ENCODE data around the gene NOD1. TPM values are rescaled to one million over a fixed set of nuclear protein-coding genes. Genes with fewer than 3 reads are reported as not detected.
A peak's percentile ranks its signal among the peaks of the same experiment; 100 is the strongest.

NOD1 gene
- total RNA-seq, 1 donor from 2014 or later: 9.5 TPM

DNA sequence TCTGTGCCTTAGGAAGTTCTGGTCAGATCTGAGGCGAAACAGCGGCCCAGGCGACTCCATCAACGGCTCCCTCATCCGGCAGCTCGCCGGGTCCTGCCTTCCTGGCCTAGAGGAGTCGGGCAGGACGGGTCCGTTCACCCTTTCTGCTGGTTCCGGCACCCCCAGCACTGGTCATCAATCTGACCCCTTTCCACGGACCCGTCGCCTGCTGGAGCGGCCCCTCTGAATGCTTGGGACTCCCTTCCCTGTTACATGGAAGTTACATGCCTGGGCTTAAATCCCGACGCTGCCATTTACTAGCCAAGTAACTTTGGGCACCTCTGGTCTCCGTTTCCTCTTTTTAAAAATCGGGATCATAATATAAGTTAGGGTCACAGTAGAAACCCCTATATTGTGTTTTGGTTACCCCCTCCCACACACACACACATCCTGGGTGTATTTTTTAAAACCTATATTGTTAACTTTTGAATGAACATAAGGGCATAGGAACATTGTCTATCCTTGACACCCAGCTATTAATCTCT is 26.7 kb upstream of the NOD1 start:
- Mint-ChIP-seq H3K9me3 (peaks cover 11% of the 10 kb centered on the region), H3K4me1 (peaks cover 49% of the 10 kb centered on the region), H3K27me3 (ENCODE audit: low read depth) (no peaks in the 10 kb centered on the region), H3K27ac (peak overlapping the region; percentile 87), H3K4me3 (peak overlapping the region; percentile 73), H3K36me3 (no peaks in the 10 kb centered on the region)
- TF ChIP-seq, protein P1, sequence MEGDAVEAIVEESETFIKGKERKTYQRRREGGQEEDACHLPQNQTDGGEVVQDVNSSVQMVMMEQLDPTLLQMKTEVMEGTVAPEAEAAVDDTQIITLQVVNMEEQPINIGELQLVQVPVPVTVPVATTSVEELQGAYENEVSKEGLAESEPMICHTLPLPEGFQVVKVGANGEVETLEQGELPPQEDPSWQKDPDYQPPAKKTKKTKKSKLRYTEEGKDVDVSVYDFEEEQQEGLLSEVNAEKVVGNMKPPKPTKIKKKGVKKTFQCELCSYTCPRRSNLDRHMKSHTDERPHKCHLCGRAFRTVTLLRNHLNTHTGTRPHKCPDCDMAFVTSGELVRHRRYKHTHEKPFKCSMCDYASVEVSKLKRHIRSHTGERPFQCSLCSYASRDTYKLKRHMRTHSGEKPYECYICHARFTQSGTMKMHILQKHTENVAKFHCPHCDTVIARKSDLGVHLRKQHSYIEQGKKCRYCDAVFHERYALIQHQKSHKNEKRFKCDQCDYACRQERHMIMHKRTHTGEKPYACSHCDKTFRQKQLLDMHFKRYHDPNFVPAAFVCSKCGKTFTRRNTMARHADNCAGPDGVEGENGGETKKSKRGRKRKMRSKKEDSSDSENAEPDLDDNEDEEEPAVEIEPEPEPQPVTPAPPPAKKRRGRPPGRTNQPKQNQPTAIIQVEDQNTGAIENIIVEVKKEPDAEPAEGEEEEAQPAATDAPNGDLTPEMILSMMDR (IDR thresholded peaks at IDR 0.05; ENCODE audit: unreplicated experiment): no peak
- DNase-seq (ENCODE audit: low spot score in 2 of 2, unreplicated experiment in 2 of 2): no peak

DNA sequence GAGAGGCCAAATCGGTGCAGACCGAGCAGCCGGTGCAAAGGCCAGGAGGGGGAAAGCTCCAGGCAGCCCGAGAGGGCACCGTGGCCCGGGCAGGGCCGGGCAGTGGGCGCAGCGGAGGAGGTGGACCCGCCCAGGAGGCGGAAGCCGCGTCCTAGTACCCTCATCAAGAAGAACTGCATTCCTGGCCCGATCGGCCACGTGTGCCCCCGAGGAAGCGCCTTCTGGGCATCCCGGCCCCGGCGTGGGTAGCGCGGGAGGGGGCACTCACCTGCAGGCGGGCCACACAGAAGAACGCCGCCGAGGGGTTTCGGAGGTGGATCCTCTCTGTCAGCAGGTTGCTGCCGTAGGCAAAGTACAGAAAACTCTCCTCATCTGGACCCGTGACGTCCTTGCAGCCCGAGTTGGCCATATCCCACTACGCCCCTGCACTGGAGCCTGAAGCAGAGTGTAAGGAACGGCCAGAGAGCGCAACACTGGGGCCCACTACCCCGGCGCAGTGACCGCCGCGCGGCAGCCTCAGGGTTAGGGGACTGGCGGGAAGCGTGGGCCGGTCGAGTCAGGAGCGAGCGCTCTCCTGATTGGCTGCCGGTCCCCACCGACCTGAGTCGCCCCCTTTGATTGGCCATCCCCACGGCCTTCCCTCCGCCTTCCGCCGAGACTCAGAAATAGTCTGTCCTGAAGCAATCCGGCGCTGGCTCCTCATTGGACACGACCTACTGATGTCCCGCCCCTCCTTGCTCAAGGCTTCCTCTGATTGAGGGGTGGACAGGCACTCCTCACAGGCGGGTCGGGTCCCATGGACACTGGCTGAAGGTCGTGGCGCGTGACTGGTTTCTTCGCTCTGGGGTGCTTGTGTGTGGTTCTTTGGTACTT is 26.0 kb upstream of the NOD1 start, which contains the start of gene GGCT:
Gene GGCT, minus strand, starts transcription at position 529 of the 873 bp plus-strand sequence. Its CDS starts 120 bp downstream, at position 409.
- DNase-seq (ENCODE audit: low spot score in 2 of 2, unreplicated experiment in 2 of 2): peak; percentile 91 to 94
- Mint-ChIP-seq H3K27ac (peak within 1 kb of the TSS; percentile 87), H3K27me3 (ENCODE audit: low read depth) (no peaks in the 10 kb centered on the region), H3K4me1 (peaks cover 48% of the 10 kb centered on the region), H3K9me3 (peaks cover 11% of the 10 kb centered on the region), H3K4me3 (peak within 1 kb of the TSS; percentile 73), H3K36me3 (no peaks in the 10 kb centered on the region)
- TF ChIP-seq, protein P1 (IDR thresholded peaks at IDR 0.05; ENCODE audit: unreplicated experiment): no peak

DNA sequence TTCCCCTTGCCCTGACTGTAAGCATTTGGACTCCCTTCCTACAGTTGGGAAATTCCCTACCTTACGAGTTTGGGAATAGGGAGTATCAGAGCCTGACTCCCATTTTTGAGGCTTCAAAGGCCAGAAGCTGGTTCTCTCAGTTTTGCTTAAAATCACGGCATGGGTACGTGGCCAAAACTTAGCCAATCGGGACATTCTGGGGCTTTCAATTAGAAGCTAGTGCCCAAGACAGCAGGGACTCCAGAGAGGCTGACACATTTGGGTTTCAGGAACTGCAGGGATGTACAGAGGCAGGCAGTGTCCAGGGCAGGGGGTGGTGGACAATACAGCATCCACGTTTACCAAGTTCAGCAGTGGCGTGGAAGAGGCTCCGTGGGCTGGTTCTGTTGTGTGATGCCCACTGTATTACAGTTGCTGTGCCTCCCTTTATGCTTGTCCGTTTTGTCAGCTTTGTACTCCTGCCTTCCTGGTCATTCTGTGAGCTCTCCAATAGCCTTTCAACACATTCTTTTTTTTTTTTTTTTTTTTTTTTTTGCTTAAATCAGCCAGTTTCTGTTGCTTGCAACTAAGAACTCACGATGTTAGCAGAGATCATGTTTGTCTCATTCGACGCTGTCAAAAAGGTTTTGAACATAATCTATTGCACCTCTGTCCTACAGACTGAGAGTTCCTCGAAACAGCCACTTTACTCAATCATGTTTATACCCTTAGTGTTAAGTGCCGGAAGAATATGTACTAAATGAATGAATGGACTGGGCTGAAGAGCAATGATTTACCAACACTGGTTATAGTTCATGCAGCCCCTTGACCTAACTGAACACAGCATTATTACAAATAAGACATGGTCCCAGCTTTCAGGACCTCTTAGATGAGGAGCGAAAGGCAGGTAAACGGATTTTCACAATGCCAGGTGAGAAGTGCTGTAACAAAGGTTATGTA is 25.0 kb upstream of the NOD1 start:
- H3K4me1 Mint-ChIP-seq: peaks cover 39% of the 10 kb centered on the region
- TF ChIP-seq, protein P1 (IDR thresholded peaks at IDR 0.05; ENCODE audit: unreplicated experiment): no peak
- peaks cover 3% of the 10 kb centered on the region for H3K36me3 Mint-ChIP-seq
- no peaks in the 10 kb centered on the region for H3K27me3 Mint-ChIP-seq (ENCODE audit: low read depth)
- no peak for DNase-seq (ENCODE audit: low spot score in 2 of 2, unreplicated experiment in 2 of 2)
- peak overlapping the region; percentile 73 for H3K4me3 Mint-ChIP-seq
- H3K9me3 Mint-ChIP-seq: peaks cover 11% of the 10 kb centered on the region
- H3K27ac Mint-ChIP-seq: peak overlapping the region; percentile 31

DNA sequence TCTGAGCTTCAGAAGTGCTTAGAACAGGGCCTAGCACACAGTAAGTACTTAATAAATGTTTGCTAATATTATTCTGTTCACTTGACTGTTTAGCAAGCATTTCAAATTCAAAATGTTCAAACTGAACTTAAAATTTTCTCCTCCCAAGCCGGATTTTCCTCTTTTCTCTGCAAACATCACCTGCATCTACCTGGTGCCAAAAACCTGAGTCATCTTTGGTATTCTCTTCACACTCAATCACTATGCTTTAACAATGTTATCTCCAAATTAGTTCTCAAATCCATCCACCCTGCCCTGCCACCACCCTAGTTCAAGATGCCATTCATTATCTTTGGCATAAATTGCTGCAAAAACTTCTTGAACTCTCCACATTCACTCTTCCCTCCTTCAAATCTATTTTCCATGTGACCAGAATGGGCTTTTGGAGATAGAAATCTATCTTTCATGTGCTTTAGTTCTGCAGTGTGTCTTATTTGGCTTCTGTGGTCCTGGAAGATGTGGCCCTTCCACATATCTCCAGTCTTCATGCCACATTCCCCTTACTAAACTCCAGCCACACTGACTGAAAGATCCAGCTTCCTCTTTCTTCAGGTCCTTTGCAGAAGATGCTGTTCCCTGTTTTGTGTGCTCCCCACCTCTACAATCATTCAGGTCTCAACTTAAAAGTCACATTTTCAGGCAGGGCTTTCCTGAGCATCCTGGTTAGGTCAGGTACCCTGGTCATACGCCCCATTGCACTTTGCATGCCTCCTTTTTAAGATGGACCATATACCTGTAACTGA is 24.1 kb upstream of the NOD1 start:
- Mint-ChIP-seq H3K9me3 (peaks cover 7% of the 10 kb centered on the region), H3K4me3 (peak overlapping the region; percentile 2), H3K27me3 (ENCODE audit: low read depth) (no peaks in the 10 kb centered on the region), H3K36me3 (peaks cover 3% of the 10 kb centered on the region), H3K4me1 (peaks cover 35% of the 10 kb centered on the region), H3K27ac (peak overlapping the region; percentile 8)
- TF ChIP-seq, protein P1 (IDR thresholded peaks at IDR 0.05; ENCODE audit: unreplicated experiment): no peak
- no peak for DNase-seq (ENCODE audit: low spot score in 2 of 2, unreplicated experiment in 2 of 2)

DNA sequence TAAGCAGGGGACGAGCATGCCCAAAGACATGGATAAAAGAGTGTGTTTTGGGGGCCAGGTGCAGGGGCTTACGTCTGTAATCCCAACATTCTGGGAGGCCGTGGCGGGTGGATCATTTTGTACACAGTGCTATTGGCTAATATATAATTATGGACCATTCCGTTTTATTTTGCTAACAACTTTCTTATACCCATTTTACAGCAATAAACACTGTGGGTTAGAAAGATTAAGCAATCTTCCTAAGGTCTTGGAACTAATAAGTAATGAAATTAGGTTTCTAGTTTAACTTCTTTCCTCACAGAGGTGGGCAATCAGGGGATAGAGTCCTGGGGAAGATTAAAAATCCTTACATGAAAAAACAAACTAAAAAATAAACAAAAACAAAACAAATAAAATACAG is 22.7 kb upstream of the NOD1 start:
- H3K27ac Mint-ChIP-seq: no peak overlapping the region
- no peak for DNase-seq (ENCODE audit: low spot score in 2 of 2, unreplicated experiment in 2 of 2)
- TF ChIP-seq, protein P1 (IDR thresholded peaks at IDR 0.05; ENCODE audit: unreplicated experiment): no peak
- H3K4me3 Mint-ChIP-seq: no peak overlapping the region
- peaks cover 35% of the 10 kb centered on the region for H3K4me1 Mint-ChIP-seq
- peaks cover 12% of the 10 kb centered on the region for H3K36me3 Mint-ChIP-seq
- no peaks in the 10 kb centered on the region for H3K27me3 Mint-ChIP-seq (ENCODE audit: low read depth)
- H3K9me3 Mint-ChIP-seq: no peaks in the 10 kb centered on the region

All from mesothelial cell of epicardium (in vitro differentiated cells).